Urothelium cell line (cell line): Measurements from ENCODE around the gene BPNT1.
"Not testable (repeated sequence)": the region's sequence is repeated elsewhere in the genome, so short reads cannot be mapped to it uniquely, and the experiment has no call there.

Source experiments
- DNase-seq: peaks from one replicate; pipeline ENCODE4 v3.0.0; 2011; ENCODE audit warnings: low spot score, mixed read lengths
- FAIRE-seq: peaks from 2 replicates; lab custom pipeline; 2011; peaks lifted over from hg19 to GRCh38; lab: Jason Lieb, UNC

Gene BPNT1

GRCh38 chr1:220084460-220084859, 5.1 kb downstream of the BPNT1 start:
- DNase-seq (no peak), FAIRE-seq (no peak)

GRCh38 chr1:220077887-220078286, 11.7 kb downstream of the BPNT1 start:
- DNase-seq, result no peak
- no peak for FAIRE-seq

- no peak for FAIRE-seq
- no peak for DNase-seq
Observed at GRCh38 chr1:220076861-220077762, 12.5 kb downstream of the BPNT1 start.

- no peak for DNase-seq
- FAIRE-seq, result no peak
Observed at GRCh38 chr1:220067269-220068204, 22.1 kb downstream of the BPNT1 start.

- no peak for DNase-seq
- no peak for FAIRE-seq
Observed at GRCh38 chr1:220062629-220063028, 27.0 kb downstream of the BPNT1 start.

- FAIRE-seq (no peak), DNase-seq (no peak)
Observed at GRCh38 chr1:220060876-220061275, 28.7 kb downstream of the BPNT1 start.

GRCh38 chr1:220056374-220056773, 33.2 kb downstream of the BPNT1 start:
- DNase-seq, result no peak
- no peak for FAIRE-seq

GRCh38 chr1:220046052-220046930, 43.3 kb downstream of the BPNT1 start, which contains the start of gene EPRS1:
EPRS1 (minus strand) TSS chr1:220046505; CDS start chr1:220046388, 117 bp downstream.
- FAIRE-seq (peak; percentile 98), DNase-seq (peak; percentile 97)

- peak; percentile 9 for DNase-seq
- FAIRE-seq, result no peak
Observed at GRCh38 chr1:220045356-220046051, 44.1 kb downstream of the BPNT1 start.

GRCh38 chr1:220044678-220045355, 44.8 kb downstream of the BPNT1 start:
- DNase-seq (no peak), FAIRE-seq (no peak)

GRCh38 chr1:220043646-220044045, 45.9 kb downstream of the BPNT1 start:
- no peak for FAIRE-seq
- DNase-seq, result no peak

GRCh38 chr1:220040028-220040596, 49.5 kb downstream of the BPNT1 start:
- FAIRE-seq (no peak), DNase-seq (no peak)

GRCh38 chr1:220038640-220039039, 50.9 kb downstream of the BPNT1 start:
- FAIRE-seq (no peak), DNase-seq (no peak)

GRCh38 chr1:220037810-220038209, 51.8 kb downstream of the BPNT1 start:
- FAIRE-seq, DNase-seq: not testable (repeated sequence)

GRCh38 chr1:220032911-220033310, 56.7 kb downstream of the BPNT1 start:
- FAIRE-seq (no peak), DNase-seq (no peak)

GRCh38 chr1:220031287-220031686, 58.3 kb downstream of the BPNT1 start:
- DNase-seq (no peak), FAIRE-seq (no peak)

GRCh38 chr1:220028346-220028895, 61.2 kb downstream of the BPNT1 start:
- no peak for DNase-seq
- no peak for FAIRE-seq

GRCh38 chr1:220019071-220019470, 70.5 kb downstream of the BPNT1 start:
- FAIRE-seq, result no peak
- DNase-seq, result no peak

- no peak for FAIRE-seq
- no peak for DNase-seq
Observed at GRCh38 chr1:220013497-220013896, 76.1 kb downstream of the BPNT1 start.
